ENCODE data around the gene FAM83B.

The FAM83B gene

GRCh38 chr6:54801669-54802068, 44.9 kb upstream of the FAM83B start:
- Histone ChIP-seq H3K27me3 (ENCODE audit: low read length) (no peaks in the 10 kb centered on the region), H4K20me1 (ENCODE audit: low read depth, low read length) (no peaks in the 10 kb centered on the region), H3K9me3 (ENCODE audit: insufficient read depth, low read length) (no peaks in the 10 kb centered on the region), H3K36me3 (ENCODE audit: low read length) (no peaks in the 10 kb centered on the region), H3K9me2 (replicated peaks; ENCODE audit: insufficient read depth, low read length) (no peaks in the 10 kb centered on the region), H3F3A (ENCODE audit: insufficient read depth) (no peaks in the 10 kb centered on the region), H3K9ac (ENCODE audit: low read length) (no peak overlapping the region), H3K4me2 (ENCODE audit: low read depth, low read length, poor library complexity, severe bottlenecking) (no peak overlapping the region), H3K79me2 (ENCODE audit: insufficient read depth, low read length) (no peaks in the 10 kb centered on the region), H2AFZ (ENCODE audit: low read depth, low read length, severe bottlenecking) (no peak overlapping the region), H3K4me3 (ENCODE audit: insufficient read depth, low read length, poor library complexity, severe bottlenecking) (no peak overlapping the region), H3K27ac (ENCODE audit: low read depth, low read length) (no peak overlapping the region)
- TF ChIP-seq EZH2phosphoT487 (conservative IDR thresholded peaks at IDR 0.05; ENCODE audit: low read length) (no peak), CTCF (IDR thresholded peaks at IDR 0.05; ENCODE audit: insufficient read depth, low read length, poor library complexity, severe bottlenecking) (no peak)

DNA sequence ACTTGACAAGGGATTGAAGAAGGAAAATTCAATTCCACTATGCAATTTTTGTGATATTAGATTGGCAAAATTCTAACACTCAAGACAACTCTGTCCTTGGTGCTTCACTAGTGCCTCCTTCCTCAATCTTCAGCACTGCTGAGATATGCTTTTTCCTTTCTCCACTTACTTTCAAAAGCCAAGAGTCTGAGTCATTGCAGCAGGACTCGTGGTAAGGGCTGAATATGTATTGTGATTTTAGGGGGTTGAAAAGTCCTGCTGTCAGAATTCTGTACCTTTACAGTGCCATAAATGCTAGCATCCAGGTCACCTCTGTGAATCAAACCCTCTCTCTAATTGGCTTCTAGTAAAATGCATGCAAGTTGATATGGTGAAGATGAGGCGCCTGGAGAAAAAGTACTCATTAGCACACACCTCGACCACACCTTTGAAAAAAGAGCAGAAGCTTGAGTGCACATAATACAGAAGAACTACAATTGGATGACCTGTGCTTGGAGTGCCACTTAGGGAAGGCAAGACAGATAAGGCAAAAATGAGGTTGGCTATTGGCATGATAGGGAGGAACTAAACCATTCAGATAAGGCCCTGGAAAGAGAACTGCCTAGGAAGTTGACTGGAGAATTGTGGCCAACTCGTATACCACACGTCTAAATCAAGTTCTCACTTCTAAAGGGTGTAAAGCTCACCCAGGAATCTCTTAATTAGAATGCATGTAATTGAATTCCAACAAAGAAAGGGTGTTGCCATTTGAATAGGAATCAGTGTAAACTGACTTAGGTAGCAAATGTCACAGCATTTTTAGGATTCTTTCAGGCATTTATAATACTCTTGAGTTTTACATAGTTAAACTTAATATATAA, 43.6 kb upstream of the FAM83B start:
- no peaks in the 10 kb centered on the region for H3K9me2 ChIP-seq (replicated peaks; ENCODE audit: insufficient read depth, low read length)
- H3K27me3 ChIP-seq (ENCODE audit: low read length): no peaks in the 10 kb centered on the region
- TF ChIP-seq CTCF (IDR thresholded peaks at IDR 0.05; ENCODE audit: insufficient read depth, low read length, poor library complexity, severe bottlenecking) (no peak), EZH2phosphoT487 (conservative IDR thresholded peaks at IDR 0.05; ENCODE audit: low read length) (no peak)
- no peak overlapping the region for H2AFZ ChIP-seq (ENCODE audit: low read depth, low read length, severe bottlenecking)
- H3K9ac ChIP-seq (ENCODE audit: low read length): no peak overlapping the region
- H3K9me3 ChIP-seq (ENCODE audit: insufficient read depth, low read length): no peaks in the 10 kb centered on the region
- H3K4me3 ChIP-seq (ENCODE audit: insufficient read depth, low read length, poor library complexity, severe bottlenecking): no peak overlapping the region
- H3K79me2 ChIP-seq (ENCODE audit: insufficient read depth, low read length): no peaks in the 10 kb centered on the region
- H3F3A ChIP-seq (ENCODE audit: insufficient read depth): no peaks in the 10 kb centered on the region
- H3K27ac ChIP-seq (ENCODE audit: low read depth, low read length): no peak overlapping the region
- H3K4me2 ChIP-seq (ENCODE audit: low read depth, low read length, poor library complexity, severe bottlenecking): no peak overlapping the region
- no peaks in the 10 kb centered on the region for H3K36me3 ChIP-seq (ENCODE audit: low read length)
- H4K20me1 ChIP-seq (ENCODE audit: low read depth, low read length): no peaks in the 10 kb centered on the region

- H3K9ac ChIP-seq (ENCODE audit: low read length): no peak overlapping the region
- H3K9me3 ChIP-seq (ENCODE audit: insufficient read depth, low read length): no peaks in the 10 kb centered on the region
- no peaks in the 10 kb centered on the region for H4K20me1 ChIP-seq (ENCODE audit: low read depth, low read length)
- no peaks in the 10 kb centered on the region for H3K79me2 ChIP-seq (ENCODE audit: insufficient read depth, low read length)
- no peak overlapping the region for H3K4me2 ChIP-seq (ENCODE audit: low read depth, low read length, poor library complexity, severe bottlenecking)
- H3K36me3 ChIP-seq (ENCODE audit: low read length): no peaks in the 10 kb centered on the region
- H3K27ac ChIP-seq (ENCODE audit: low read depth, low read length): no peak overlapping the region
- H3K27me3 ChIP-seq (ENCODE audit: low read length): no peaks in the 10 kb centered on the region
- no peak overlapping the region for H3K4me3 ChIP-seq (ENCODE audit: insufficient read depth, low read length, poor library complexity, severe bottlenecking)
- H3K9me2 ChIP-seq (replicated peaks; ENCODE audit: insufficient read depth, low read length): 0 out of 2 replicates have a peak, but pooled peaks cover 2% of the 10 kb centered on the region
- no peaks in the 10 kb centered on the region for H3F3A ChIP-seq (ENCODE audit: insufficient read depth)
- H2AFZ ChIP-seq (ENCODE audit: low read depth, low read length, severe bottlenecking): no peak overlapping the region
- no peak for TF ChIP-seq CTCF (IDR thresholded peaks at IDR 0.05; ENCODE audit: insufficient read depth, low read length, poor library complexity, severe bottlenecking)
- no peak for TF ChIP-seq EZH2phosphoT487 (conservative IDR thresholded peaks at IDR 0.05; ENCODE audit: low read length)
Observed at GRCh38 chr6:54805077-54805476, 41.5 kb upstream of the FAM83B start.

Measured in SU-DHL-6 (cell line).